GM20431 (cell line): ENCODE data around the gene PLEKHM2.
"Not testable (repeated sequence)": the region's sequence is repeated elsewhere in the genome, so short reads cannot be mapped to it uniquely, and the experiment has no call there.

Experiments used
- in situ Hi-C: fragments of 300-500 bp; cut with MseI, MboI; formaldehyde crosslinking; loops from one replicate; pipeline ENCODE4 v1.15.0; 2020; ENCODE audit warnings: low sequenced_read_pairs; ENCODE audit not compliant: unreplicated experiment

The PLEKHM2 gene

GRCh38 chr1:15676010-15676409 is 8.1 kb upstream of the PLEKHM2 start:
- in situ Hi-C loops: no loop called here

DNA sequence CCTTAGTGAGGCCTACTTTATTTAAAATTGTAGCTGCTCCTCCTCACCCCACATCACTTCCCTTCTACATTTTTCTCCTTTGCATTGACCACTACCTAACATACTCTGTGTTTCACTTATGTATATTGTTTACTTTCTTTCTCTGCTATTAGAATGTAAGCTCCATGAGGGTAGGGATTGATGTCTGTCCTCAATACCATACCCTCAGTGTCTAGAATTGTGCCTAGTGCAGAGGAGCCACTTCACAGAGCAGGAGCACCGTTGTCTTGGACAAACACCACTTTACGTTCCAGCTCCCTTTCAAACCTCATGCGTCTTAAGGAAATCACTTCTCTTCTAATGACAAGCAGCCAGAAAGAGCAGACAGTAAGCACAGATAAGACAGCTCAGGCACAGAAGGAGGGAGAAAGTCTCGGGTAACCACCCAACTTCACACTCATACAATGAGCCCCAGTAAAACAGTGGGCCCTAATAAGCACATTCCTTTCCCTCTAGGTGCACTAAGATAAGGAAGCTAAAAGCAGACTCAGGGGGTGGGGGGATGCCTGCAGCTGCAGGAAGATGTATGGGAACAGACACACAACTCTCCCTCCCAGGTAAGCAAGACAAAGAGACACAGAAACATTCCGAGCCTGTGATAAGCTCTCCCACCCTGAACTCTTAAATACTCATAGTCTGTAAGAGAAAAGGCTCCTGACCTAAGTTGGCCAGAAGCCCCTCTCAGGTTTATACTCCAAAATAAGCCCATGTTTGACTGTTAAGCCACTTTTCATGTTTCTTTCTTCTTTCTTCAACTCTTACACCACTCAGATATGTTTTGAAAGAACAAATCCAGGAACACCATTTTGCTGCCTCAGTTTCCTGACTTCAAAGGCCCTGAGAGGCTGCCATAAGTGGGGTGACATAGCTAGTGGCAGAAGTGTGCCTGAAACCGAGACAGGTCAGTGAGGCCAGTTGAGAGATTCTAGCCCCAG is 7.1 kb upstream of the PLEKHM2 start:
- in situ Hi-C loops: no loop called here

DNA sequence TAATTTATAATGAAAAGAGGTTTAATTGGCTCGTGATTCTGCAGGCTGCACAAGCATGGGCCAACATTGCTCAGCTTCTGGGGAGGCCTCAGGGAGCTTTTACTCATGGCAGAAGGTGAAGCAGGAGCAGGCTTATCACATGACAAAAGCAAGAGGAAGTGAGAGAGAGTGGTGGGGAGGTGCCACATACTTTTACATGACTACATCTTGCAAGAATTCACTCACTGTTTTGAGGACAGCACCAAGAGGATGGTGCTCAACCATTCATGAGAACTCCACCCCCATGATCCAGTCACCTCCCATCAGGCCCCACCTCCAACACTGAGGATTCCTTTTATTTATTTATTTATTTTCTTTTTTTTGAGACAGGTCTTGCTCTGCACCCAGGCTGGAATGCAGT is 5.5 kb upstream of the PLEKHM2 start:
- in situ Hi-C loops: no loop called here

GRCh38 chr1:15680131-15680530 is 4.0 kb upstream of the PLEKHM2 start:
- in situ Hi-C loops: no loop called here

GRCh38 chr1:15680561-15681348 is 3.4 kb upstream of the PLEKHM2 start:
- in situ Hi-C loops: no loop called here

- in situ Hi-C loops: no loop called here
These were observed 2.5 kb upstream of the PLEKHM2 start for GRCh38 chr1:15681349-15682292.

GRCh38 chr1:15682936-15683341 is 1.2 kb upstream of the PLEKHM2 start:
- in situ Hi-C loops: no loop called here

- in situ Hi-C loops: no loop called here
These were observed 628 bp upstream of the PLEKHM2 start for GRCh38 chr1:15683345-15684039.

DNA sequence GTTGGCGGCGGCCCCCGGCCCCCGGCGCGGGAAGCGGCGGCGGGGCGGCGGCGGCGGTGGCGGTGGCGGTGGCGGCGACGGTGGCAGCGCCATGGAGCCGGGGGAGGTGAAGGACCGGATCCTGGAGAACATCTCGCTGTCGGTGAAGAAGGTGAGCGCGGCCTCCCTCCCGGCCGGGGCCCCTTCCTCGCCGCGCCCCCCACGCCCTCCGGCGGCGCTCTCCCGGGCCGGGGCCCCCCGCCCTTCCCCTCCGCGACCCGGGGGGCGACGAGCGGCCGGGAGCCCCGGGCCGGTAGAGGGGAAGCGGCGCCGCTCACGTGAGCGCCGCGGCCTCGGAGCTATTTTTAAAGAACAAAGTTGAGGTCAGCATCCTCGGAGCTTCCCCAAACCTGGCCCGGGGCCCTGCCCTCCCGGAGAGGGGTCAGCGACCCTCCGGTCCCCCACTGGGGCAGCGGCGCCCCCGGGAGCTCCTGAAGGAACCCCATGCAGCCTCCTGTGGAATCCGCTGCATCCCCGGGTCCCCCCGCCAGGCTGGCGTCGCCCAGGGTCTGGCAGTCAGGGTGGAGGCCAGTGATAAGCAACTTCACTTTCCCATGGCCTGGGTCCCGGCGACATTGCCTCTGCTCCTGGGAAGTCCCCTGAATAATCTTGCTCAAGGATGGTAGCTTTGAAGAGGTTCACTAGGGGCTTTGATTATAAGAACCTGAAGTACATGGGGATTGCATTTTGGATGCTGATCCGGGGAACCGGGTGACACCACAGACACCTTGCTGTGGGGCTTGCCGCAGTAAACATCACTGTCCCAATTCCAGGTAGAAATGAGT is 560 bp downstream of the PLEKHM2 start:
- in situ Hi-C loops: no loop called here

- in situ Hi-C loops: no loop called here
These were observed 1.7 kb downstream of the PLEKHM2 start for GRCh38 chr1:15685820-15686219.

DNA sequence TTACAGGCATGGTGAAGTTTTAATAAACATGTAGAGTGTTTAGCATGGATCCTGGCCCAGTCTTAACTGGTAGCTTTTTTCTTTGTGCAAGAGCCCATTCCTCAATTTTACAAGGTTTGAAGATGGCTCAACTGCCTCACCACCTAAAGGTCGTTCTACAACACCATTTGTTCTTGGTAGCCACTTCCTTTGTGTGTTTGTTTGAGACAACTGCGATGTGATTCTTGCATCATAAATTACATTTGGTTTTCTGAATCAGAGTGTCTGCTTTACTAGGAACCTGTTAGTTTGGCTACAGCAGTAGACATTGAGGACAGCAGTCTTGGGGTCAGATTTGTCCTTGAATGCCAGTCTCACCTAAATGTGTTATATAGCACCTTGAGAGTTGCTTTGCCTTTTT is 3.3 kb downstream of the PLEKHM2 start:
- in situ Hi-C loops: no loop called here

DNA sequence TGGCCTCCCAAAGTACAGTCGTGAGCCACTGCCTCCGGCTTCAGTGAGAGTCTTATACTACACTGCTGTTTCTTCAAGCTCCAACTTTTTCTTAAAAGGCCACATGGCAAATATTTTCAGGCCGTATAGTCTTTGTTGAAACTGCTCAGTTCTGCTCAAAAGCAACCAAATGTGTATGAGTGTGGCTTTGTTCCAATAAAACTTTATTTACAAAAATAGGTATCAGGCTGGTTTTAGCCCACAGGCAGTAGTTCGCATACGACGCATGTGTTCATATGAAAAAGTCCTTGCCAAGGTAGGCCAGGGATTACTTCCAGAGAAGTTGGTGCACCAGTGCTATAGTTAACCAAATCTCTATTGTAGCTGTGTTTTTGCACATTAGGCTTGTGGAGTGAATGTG is 6.2 kb downstream of the PLEKHM2 start:
- in situ Hi-C loops: no loop called here

DNA sequence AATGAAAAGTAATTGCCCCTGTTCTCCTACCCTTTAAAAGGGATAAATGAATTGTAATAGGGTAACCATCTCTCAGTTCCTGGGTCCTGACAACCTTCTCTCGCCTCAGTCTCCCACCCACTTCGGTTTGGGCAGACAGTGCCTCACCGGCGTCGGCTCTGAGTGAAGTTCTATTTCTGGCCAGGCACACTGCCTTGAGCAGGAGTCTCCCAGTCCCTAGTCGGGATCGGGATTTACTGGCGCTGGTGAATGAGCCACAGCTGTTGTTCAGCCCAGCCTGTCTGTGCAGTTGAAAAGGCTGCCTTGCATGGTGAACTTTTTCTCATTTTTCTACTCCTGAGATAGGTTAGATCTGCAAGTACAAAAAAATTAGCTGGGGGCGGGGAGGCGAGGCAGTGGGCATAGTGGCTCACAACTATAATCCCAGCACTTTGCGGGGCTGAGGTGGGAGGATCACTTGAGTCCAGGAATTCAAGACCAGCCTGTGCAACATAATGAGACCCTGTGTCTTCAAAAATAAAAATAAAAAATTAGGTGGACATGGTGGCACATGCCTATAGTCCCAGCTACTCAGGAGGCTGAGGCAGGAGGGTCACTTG is 7.4 kb downstream of the PLEKHM2 start:
- in situ Hi-C loops: no loop called here

DNA sequence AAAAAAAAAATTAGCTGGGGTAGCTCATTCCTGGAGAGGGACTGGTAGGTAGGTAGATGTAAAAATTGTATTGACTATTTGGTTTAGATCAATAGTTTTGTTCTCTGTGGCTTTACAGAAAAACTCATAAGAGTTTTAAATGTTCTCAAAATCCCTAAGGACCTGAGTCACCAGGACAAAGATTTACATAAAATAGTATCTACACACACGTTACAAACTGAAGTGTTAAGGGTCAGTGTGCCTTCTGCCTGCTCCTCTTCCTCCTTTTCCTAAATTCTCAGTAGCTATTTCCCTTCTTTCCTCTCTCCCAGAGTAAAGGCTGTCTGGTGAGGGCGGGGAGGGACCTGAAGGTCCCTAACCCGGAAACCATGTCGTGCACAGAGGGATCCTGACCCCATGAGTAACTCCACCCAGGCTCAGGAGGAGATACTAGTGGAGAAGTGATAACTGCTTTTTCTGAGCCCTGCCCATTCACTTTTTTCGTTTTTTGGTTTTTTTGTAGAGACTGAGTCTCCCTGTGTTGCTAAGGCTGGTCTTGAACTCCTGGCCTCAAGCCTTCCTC is 8.1 kb downstream of the PLEKHM2 start:
- in situ Hi-C loops: no loop called here

DNA sequence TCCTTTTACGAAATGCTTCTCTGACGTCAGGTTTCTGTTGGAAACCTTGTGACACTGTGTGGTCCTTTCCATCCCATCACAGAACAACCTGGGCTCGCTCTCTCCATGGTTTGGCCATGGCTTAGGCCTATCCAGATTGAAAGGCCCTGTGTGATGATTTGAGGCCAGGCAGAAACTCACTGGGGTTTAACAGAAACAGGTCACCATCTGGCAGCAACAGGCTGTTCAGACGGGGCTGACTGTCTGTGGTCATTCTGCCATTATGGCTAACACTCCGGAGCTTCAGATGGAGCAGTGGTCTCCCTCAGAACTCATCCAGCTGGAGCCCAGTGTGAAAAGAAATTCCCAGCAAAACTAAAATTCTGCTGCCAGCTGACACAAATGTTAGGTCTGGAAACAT is 9.3 kb downstream of the PLEKHM2 start:
- in situ Hi-C loops: no loop called here

GRCh38 chr1:15696956-15697521 is 12.9 kb downstream of the PLEKHM2 start:
- in situ Hi-C loops: no loop called here

- in situ Hi-C loops: no loop called here
These were observed 14.1 kb downstream of the PLEKHM2 start for GRCh38 chr1:15698201-15698600.

GRCh38 chr1:15699321-15699720 is 15.2 kb downstream of the PLEKHM2 start:
- in situ Hi-C loops: not testable (repeated sequence)
